Measurements from ENCODE around the gene CLIC1.

CLIC1 gene

GRCh38 chr6:31737991-31738979 lies 2.0 kb upstream of the CLIC1 start:
- DNase-seq: peak; percentile 76

GRCh38 chr6:31737315-31737990 lies 1.1 kb upstream of the CLIC1 start:
- DNase-seq: no peak

GRCh38 chr6:31736768-31737314 lies 511 bp upstream of the CLIC1 start:
- no peak for DNase-seq

- DNase-seq: no peak
These were observed 1.4 kb downstream of the CLIC1 start for GRCh38 chr6:31734821-31735406.

- no peak for DNase-seq
These were observed 2.0 kb downstream of the CLIC1 start for GRCh38 chr6:31734247-31734820.

- no peak for DNase-seq
These were observed 2.6 kb downstream of the CLIC1 start for GRCh38 chr6:31733734-31734133.

GRCh38 chr6:31732029-31732428 lies 4.3 kb downstream of the CLIC1 start:
- no peak for DNase-seq

- DNase-seq: no peak
These were observed 5.7 kb downstream of the CLIC1 start for GRCh38 chr6:31730631-31731086.

GRCh38 chr6:31729979-31730630 lies 6.2 kb downstream of the CLIC1 start:
- no peak for DNase-seq

GRCh38 chr6:31729515-31729978 lies 6.8 kb downstream of the CLIC1 start:
- DNase-seq: no peak

- DNase-seq: no peak
These were observed 7.4 kb downstream of the CLIC1 start, which contains the start of gene DDAH2 for GRCh38 chr6:31728767-31729514. Gene DDAH2, minus strand, starts transcription at chr6:31729299. Its CDS starts 138 bp downstream, at chr6:31729161.

- no peak for DNase-seq
These were observed 8.3 kb downstream of the CLIC1 start for GRCh38 chr6:31727717-31728671.

- no peak for DNase-seq
These were observed 9.2 kb downstream of the CLIC1 start for GRCh38 chr6:31727034-31727716.

GRCh38 chr6:31725502-31726350 lies 10.6 kb downstream of the CLIC1 start:
- DNase-seq: no peak

GRCh38 chr6:31723980-31724691 lies 12.2 kb downstream of the CLIC1 start:
- DNase-seq: no peak

- DNase-seq: no peak
These were observed 12.9 kb downstream of the CLIC1 start, which contains the start of gene MPIG6B for GRCh38 chr6:31723245-31723979. Gene MPIG6B, plus strand, starts transcription at chr6:31723373. Its CDS starts 11 bp downstream, at chr6:31723384.

GRCh38 chr6:31722173-31722572 lies 14.2 kb downstream of the CLIC1 start:
- DNase-seq: no peak

Data from NCI-H2081 treated with DMSO at 0.1 percent for 48 hours (cell line).